Measurements from ENCODE around the gene PLAC9.

DNA sequence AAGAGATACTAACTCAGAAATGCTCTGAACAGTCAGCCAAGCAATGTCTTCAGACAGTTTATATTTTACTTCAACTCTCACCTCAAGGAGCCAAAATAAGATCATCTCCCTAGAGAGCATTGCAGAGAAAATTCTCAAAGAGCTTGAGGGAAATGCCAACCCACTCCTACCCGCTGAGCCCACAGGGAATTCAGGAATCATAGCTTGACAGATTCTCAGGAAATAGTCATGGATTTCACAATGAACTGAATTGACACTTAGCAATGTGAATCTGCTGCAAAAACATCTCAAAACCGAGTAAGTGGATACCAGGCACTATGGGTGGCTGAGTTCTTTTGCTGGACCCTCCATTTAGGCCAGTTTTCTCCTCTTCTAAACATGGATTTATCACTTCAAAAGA, 9.8 kb upstream of the PLAC9 start:
- TF ChIP-seq, protein P1, sequence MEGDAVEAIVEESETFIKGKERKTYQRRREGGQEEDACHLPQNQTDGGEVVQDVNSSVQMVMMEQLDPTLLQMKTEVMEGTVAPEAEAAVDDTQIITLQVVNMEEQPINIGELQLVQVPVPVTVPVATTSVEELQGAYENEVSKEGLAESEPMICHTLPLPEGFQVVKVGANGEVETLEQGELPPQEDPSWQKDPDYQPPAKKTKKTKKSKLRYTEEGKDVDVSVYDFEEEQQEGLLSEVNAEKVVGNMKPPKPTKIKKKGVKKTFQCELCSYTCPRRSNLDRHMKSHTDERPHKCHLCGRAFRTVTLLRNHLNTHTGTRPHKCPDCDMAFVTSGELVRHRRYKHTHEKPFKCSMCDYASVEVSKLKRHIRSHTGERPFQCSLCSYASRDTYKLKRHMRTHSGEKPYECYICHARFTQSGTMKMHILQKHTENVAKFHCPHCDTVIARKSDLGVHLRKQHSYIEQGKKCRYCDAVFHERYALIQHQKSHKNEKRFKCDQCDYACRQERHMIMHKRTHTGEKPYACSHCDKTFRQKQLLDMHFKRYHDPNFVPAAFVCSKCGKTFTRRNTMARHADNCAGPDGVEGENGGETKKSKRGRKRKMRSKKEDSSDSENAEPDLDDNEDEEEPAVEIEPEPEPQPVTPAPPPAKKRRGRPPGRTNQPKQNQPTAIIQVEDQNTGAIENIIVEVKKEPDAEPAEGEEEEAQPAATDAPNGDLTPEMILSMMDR (IDR thresholded peaks at IDR 0.05), result no peak
- TF ChIP-seq POLR2A (IDR thresholded peaks at IDR 0.05), result no peak

Measured in body of pancreas (tissue), 4 donors.